Endothelial cell of umbilical vein (primary cell): ENCODE data around the gene UBE2H. TPM values are rescaled to one million over a fixed set of nuclear protein-coding genes. Genes with fewer than 3 reads are reported as not detected.

Experiments
- BruUV-seq: library from RNA; stranded (reverse); fragments of 400-500 nt; replicated peaks from 2 replicates; lab custom pipeline; 2021; lab: Mats Ljungman, UMichigan
- CTCF ChIA-PET: fragments of 300-600, 350-600 bp; sonication (Branson Sonifier 250); formaldehyde crosslinking; loops from one replicate; lab custom pipeline; 2021; ENCODE audit warnings: antibody characterized with exemption, inconsistent platforms; lab: Charles Lee
- POLR2A ChIA-PET: fragments of 300-600, 350-600 bp; sonication (Branson Sonifier 250); formaldehyde crosslinking; loops from one replicate; lab custom pipeline; 2021; ENCODE audit warnings: antibody characterized with exemption, inconsistent platforms; lab: Charles Lee
- DNase-seq: peaks from one replicate; pipeline ENCODE4 v3.0.0-alpha.2; 2011; ENCODE audit warnings: low read depth, low spot score
- FAIRE-seq: peaks from 2 replicates; lab custom pipeline; 2011; peaks lifted over from hg19 to GRCh38; lab: Jason Lieb, UNC
- H2AFZ ChIP-seq: 2 replicates; pipeline ENCODE4 v1.6.0; 2012; ENCODE audit warnings: low read depth, low read length, control low read depth, inconsistent platforms
- H3K27ac ChIP-seq: 2 replicates; pipeline ENCODE4 v1.5.1; 2011; ENCODE audit warnings: low read depth, mild to moderate bottlenecking, control low read depth, low read length, moderate library complexity; ENCODE audit not compliant: insufficient read depth
- H3K27me3 ChIP-seq, 2 experiments: 2 replicates each; pipeline versions ENCODE4 v1.6.0 to v1.6.1; 2011; ENCODE audit warnings: low read length in 2 of 2, mixed read lengths in 1 of 2; ENCODE audit not compliant: control insufficient read depth in 2 of 2, insufficient read depth in 2 of 2
- H3K36me3 ChIP-seq, 2 experiments: 2 replicates in 1 of 2; 3 replicates in 1 of 2; pipeline ENCODE4 v1.5.1; 2011; ENCODE audit warnings: low read length in 2 of 2, mild to moderate bottlenecking in 1 of 2, moderate library complexity in 1 of 2; ENCODE audit not compliant: control insufficient read depth in 2 of 2, insufficient read depth in 2 of 2; ENCODE audit errors: extremely low read depth in 1 of 2
- H3K4me1 ChIP-seq: 3 replicates; pipeline ENCODE4 v1.5.1; 2011; ENCODE audit warnings: mild to moderate bottlenecking, low read length; ENCODE audit not compliant: control insufficient read depth, insufficient read depth; ENCODE audit errors: extremely low read depth
- H3K4me2 ChIP-seq: 2 replicates; pipeline ENCODE4 v1.6.1; 2011; ENCODE audit warnings: low read length, control low read depth, mixed read lengths; ENCODE audit not compliant: insufficient read depth
- H3K4me3 ChIP-seq, 3 experiments: fragments of 200-600 bp in 1 of 3; sonication (generic), shearing (Covaris generic) in 1 of 3; replicated peaks in 1 of 3; 2 replicates each; pipeline ENCODE4 v1.5.1; 2011 to 2016; ENCODE audit warnings: control low read depth in 3 of 3, low read length in 3 of 3, mild to moderate bottlenecking in 2 of 3, inconsistent platforms in 1 of 3, low read depth in 1 of 3, moderate library complexity in 1 of 3; ENCODE audit not compliant: insufficient read depth in 1 of 3
- H3K79me2 ChIP-seq: 2 replicates; pipeline ENCODE4 v1.6.0; 2012; ENCODE audit warnings: low read length, inconsistent platforms; ENCODE audit not compliant: control insufficient read depth, insufficient read depth
- H3K9ac ChIP-seq: replicated peaks from 2 replicates; pipeline ENCODE3; 2011; ENCODE audit warnings: low read length, control low read depth; ENCODE audit not compliant: insufficient read depth; ENCODE audit errors: extremely low read depth
- H3K9me1 ChIP-seq: replicated peaks from 3 replicates; pipeline ENCODE4 v1.6.0; 2011; ENCODE audit warnings: mild to moderate bottlenecking, low read length; ENCODE audit not compliant: control insufficient read depth, insufficient read depth; ENCODE audit errors: extremely low read depth
- H3K9me3 ChIP-seq: replicated peaks from 2 replicates; pipeline ENCODE4 v1.5.1; 2012; ENCODE audit warnings: low read length, inconsistent platforms; ENCODE audit not compliant: control insufficient read depth, insufficient read depth
- H4K20me1 ChIP-seq: replicated peaks from 2 replicates; pipeline ENCODE3; 2011; ENCODE audit warnings: mild to moderate bottlenecking, low read length; ENCODE audit not compliant: control insufficient read depth, insufficient read depth; ENCODE audit errors: extremely low read depth
- EZH2 ChIP-seq: IDR thresholded peaks from 2 replicates; pipeline ENCODE4 v1.6.1; 2012; ENCODE audit warnings: borderline replicate concordance, low read depth, mild to moderate bottlenecking, moderate library complexity, low read length, inconsistent platforms; ENCODE audit not compliant: severe bottlenecking
- FOS ChIP-seq: IDR thresholded peaks from 2 replicates; pipeline ENCODE4 v1.6.1; 2011; ENCODE audit warnings: mild to moderate bottlenecking, low read length, moderate library complexity, borderline replicate concordance; ENCODE audit not compliant: insufficient read depth
- GATA2 ChIP-seq: IDR thresholded peaks from 2 replicates; pipeline ENCODE4 v1.7.0; 2011; ENCODE audit warnings: low read depth, mild to moderate bottlenecking, moderate library complexity, mixed read lengths, low read length; ENCODE audit not compliant: insufficient read length, insufficient read depth
- JUN ChIP-seq: IDR thresholded peaks from 2 replicates; pipeline ENCODE4 v1.6.1; 2011; ENCODE audit warnings: borderline replicate concordance, low read depth; ENCODE audit not compliant: insufficient read length, insufficient read depth
- MYC ChIP-seq: IDR thresholded peaks from one replicate; pipeline ENCODE4 v1.6.1; 2011; ENCODE audit warnings: mild to moderate bottlenecking, low read depth, low read length
- POLR2A ChIP-seq: IDR thresholded peaks from 2 replicates; pipeline ENCODE4 v1.6.1; 2012; ENCODE audit warnings: low read depth, mild to moderate bottlenecking, control low read depth, low read length
- POLR2AphosphoS5 ChIP-seq: IDR thresholded peaks from 2 replicates; pipeline ENCODE4 v1.6.1; 2012; ENCODE audit warnings: low read depth, mild to moderate bottlenecking, control low read depth, low read length, moderate library complexity; ENCODE audit not compliant: insufficient read depth
- dilution Hi-C: fragments of 300-500 bp; cut with MboI; formaldehyde crosslinking; loops from one replicate; pipeline ENCODE4 v1.15.0; 2019; ENCODE audit warnings: low sequenced_read_pairs; ENCODE audit not compliant: extremely low pct_ligation_motif_present
- intact Hi-C: fragments of 100-400 bp; cut with micrococcal nuclease; formaldehyde crosslinking; loops from one replicate; pipeline ENCODE4 v1.10.0; 2022
- polyA plus RNA-seq, 4 experiments: library from polyadenylated mRNA; depleted of rRNA in 3 of 4; stranded (reverse) in 3 of 4; unstranded in 1 of 4; fragments of >200 nt; gene quantifications; 2 replicates each; pipeline versions ENCODE4 v1.2.1 to v1.2.3, GENCODE V29; 2011 to 2012; ENCODE audit warnings: missing spikeins in 1 of 4
- total RNA-seq: library from RNA; stranded (reverse); gene quantifications from 2 replicates; pipeline ENCODE4 v1.2.3, GENCODE V29; 2021
- TF ChIP-seq, protein P1 (sequence below): IDR thresholded peaks from 2 replicates; pipeline ENCODE4 v1.6.1; 2011; ENCODE audit not compliant: insufficient read depth, insufficient read length
- TF ChIP-seq, protein P2 (sequence below), 2 donors: IDR thresholded peaks; 1 replicate in 1 of 2; 2 replicates in 1 of 2; pipeline ENCODE4 v1.5.1; 2011; ENCODE audit warnings: low read length in 2 of 2, mild to moderate bottlenecking in 2 of 2, moderate library complexity in 2 of 2, control low read depth in 1 of 2, inconsistent platforms in 1 of 2, low read depth in 1 of 2; ENCODE audit not compliant: insufficient read depth in 1 of 2; ENCODE audit errors: extremely low read depth in 1 of 2

Gene UBE2H
- total and polyA plus RNA-seq, 2 donors (not counting 3 experiments of a cell fraction or from before 2014, with no cell fraction given), result 51.7 to 90.1 TPM

- intact Hi-C loops (no loop called here), dilution Hi-C loops (no loop called here)
- POLR2A ChIA-PET, result no interaction called here
- Histone ChIP-seq H3K4me3 (no peak overlapping the region), H2AFZ (no peak overlapping the region), H3K36me3 (no peaks in the 10 kb centered on the region), H3K9ac (no peak overlapping the region), H3K4me2 (no peak overlapping the region), H3K9me1 (no peaks in the 10 kb centered on the region), H4K20me1 (no peaks in the 10 kb centered on the region), H3K27ac (no peak overlapping the region), H3K9me3 (no peaks in the 10 kb centered on the region), H3K27me3 (no peaks in the 10 kb centered on the region), H3K79me2 (no peaks in the 10 kb centered on the region), H3K4me1 (peaks cover 8% of the 10 kb centered on the region)
- no peak for TF ChIP-seq GATA2
- TF ChIP-seq MYC, result no peak
- TF ChIP-seq, protein P1, sequence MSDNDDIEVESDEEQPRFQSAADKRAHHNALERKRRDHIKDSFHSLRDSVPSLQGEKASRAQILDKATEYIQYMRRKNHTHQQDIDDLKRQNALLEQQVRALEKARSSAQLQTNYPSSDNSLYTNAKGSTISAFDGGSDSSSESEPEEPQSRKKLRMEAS, result no peak
- CTCF ChIA-PET, result no interaction called here
- BruUV-seq, result no TSS peak
- FAIRE-seq, result no peak
- no peak for DNase-seq
Measured at GRCh38 chr7:129821476-129821875, 131.3 kb downstream of the UBE2H start.

DNA sequence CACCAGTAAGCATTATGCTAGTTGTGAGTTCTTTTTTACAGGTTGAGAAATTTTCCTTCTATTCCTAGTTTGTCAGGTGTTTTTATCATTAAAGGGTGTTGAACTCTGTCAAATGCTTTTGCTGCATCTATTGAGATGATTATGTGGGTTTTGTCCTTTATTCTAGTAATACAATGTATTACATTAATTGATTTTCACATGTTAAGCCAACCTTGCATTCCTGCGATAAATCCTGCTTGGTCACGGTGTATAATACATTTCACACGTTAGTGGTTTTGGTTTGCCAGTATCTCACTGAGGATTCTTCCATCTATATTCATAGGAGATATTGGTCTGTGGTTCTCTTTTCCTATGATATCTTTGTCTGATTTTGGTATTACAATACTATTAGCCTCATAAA is 136.0 kb downstream of the UBE2H start:
- intact Hi-C loops, result no loop called here
- Histone ChIP-seq H3K79me2 (no peaks in the 10 kb centered on the region), H3K9me1 (no peaks in the 10 kb centered on the region), H3K27me3 (no peaks in the 10 kb centered on the region), H3K4me2 (no peak overlapping the region), H3K27ac (no peak overlapping the region), H2AFZ (no peak overlapping the region), H3K4me3 (no peak overlapping the region), H3K9ac (no peak overlapping the region), H3K36me3 (no peaks in the 10 kb centered on the region), H3K4me1 (no peaks in the 10 kb centered on the region), H3K9me3 (no peaks in the 10 kb centered on the region), H4K20me1 (no peaks in the 10 kb centered on the region)
- ChIA-PET POLR2A (no interaction called here), CTCF (no interaction called here)
- FAIRE-seq (no peak), DNase-seq (no peak)
- BruUV-seq, result no TSS peak
- TF ChIP-seq, protein P1, result no peak
- TF ChIP-seq EZH2 (no peak), POLR2A (no peak), MYC (no peak), GATA2 (no peak), POLR2AphosphoS5 (no peak), JUN (no peak), FOS (no peak)
- TF ChIP-seq, protein P2, sequence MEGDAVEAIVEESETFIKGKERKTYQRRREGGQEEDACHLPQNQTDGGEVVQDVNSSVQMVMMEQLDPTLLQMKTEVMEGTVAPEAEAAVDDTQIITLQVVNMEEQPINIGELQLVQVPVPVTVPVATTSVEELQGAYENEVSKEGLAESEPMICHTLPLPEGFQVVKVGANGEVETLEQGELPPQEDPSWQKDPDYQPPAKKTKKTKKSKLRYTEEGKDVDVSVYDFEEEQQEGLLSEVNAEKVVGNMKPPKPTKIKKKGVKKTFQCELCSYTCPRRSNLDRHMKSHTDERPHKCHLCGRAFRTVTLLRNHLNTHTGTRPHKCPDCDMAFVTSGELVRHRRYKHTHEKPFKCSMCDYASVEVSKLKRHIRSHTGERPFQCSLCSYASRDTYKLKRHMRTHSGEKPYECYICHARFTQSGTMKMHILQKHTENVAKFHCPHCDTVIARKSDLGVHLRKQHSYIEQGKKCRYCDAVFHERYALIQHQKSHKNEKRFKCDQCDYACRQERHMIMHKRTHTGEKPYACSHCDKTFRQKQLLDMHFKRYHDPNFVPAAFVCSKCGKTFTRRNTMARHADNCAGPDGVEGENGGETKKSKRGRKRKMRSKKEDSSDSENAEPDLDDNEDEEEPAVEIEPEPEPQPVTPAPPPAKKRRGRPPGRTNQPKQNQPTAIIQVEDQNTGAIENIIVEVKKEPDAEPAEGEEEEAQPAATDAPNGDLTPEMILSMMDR (IDR thresholded peaks at IDR 0.05; ENCODE audit: extremely low read depth in 1 of 2, insufficient read depth in 1 of 2, low read depth in 1 of 2, low read length in 2 of 2), result no peak
- dilution Hi-C loops, result no loop called here
